Activated T-helper 1 cell treated with Interleukin-2 at 50 U/mL for 16 hours (primary cell): ENCODE results near the gene IMMP2L.

Source experiments
- DNase-seq: peaks from one replicate; pipeline ENCODE4 v3.0.0-alpha.2; 2020; ENCODE audit warnings: low read depth

IMMP2L gene

DNA sequence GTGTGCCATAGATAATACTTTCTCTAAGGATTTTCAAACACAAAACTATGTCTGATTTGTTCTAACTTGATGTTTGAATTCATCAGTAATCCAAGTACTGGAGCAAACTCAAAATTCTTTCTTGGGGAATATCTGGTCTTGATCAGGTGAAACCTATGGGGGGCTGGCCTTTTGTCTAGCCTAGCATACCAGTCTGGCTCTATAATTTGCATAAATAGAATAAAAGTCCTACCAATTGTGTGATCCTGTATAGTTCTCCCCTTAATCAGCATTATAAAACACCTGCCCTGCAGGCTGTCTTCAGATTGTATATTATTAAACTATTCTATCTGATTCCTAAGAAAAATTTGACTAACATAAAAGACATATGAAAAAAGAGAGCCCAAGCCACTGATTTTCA is 705.2 kb downstream of the IMMP2L start:
- no peak for DNase-seq

DNA sequence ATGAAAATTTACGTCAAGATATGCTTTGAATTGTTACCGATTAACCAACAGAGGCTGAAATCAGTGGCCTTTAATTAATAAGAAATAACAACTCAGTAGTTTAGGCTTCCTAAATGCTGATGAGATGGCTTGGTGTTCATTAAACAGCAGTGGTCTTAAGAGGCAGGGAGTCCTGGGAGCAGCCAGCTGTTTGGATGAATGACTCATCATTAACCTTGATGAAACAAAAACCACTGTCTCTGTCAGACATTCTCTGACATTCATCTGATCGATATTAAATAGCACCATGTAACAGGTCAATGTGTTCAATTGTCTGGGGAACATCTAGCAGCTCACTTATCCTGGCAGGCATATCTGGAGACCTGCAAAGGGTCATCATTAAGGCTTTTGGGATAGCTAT is 705.6 kb downstream of the IMMP2L start:
- no peak for DNase-seq

DNA sequence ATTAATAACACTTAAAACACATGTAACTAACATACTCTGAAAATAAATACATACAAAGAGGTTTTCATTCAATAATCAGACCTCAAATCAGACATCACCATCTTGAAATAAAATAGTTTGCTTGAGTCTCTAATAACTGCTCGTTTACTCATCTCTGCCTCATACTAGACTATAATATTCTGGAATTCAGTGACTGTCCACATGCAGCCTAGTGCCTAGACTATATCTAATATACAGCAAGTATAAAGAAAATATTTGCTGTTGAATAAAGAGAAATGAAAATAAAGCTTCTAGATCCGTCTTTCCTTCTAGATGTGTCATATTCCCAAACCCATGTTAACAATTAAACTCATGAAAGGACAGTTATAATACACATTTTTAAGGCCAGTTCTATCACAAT is 707.6 kb downstream of the IMMP2L start:
- no peak for DNase-seq

DNA sequence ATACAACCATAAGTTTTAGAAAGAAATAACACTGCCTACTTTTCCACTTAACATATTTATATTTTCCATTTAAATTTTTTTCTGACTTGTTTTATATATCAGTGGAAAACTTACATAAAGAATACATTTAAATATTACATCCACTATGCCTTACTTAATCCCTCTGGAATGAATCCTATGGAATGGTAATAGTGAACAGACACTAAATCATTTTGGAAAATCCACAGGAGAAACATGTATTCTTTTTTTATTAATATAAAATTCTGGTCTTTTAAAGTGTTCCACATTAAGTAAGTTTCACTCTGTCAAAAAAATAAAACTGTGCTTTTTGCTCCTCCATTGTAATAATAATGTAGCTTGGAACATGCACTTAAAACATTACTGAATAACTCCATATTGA is 708.1 kb downstream of the IMMP2L start:
- no peak for DNase-seq

DNA sequence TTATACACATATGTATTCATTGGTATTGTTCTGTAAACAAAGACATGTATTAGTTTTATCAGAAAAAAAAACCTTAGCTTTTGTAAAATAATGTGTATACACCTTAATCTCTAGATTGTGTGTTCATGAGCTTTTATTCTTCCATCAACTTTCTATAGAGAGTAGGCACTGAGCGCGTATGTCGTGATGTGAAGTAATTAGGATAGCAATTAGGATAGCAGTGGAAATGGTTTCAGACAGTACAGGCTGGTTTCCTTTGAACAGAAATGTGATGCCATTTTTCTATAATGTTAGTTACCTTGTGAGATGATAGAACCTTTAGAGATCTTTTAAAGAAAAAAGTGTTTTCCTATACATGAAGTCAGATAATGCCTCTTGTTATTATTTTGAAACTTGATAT is 709.0 kb downstream of the IMMP2L start:
- DNase-seq: no peak

DNA sequence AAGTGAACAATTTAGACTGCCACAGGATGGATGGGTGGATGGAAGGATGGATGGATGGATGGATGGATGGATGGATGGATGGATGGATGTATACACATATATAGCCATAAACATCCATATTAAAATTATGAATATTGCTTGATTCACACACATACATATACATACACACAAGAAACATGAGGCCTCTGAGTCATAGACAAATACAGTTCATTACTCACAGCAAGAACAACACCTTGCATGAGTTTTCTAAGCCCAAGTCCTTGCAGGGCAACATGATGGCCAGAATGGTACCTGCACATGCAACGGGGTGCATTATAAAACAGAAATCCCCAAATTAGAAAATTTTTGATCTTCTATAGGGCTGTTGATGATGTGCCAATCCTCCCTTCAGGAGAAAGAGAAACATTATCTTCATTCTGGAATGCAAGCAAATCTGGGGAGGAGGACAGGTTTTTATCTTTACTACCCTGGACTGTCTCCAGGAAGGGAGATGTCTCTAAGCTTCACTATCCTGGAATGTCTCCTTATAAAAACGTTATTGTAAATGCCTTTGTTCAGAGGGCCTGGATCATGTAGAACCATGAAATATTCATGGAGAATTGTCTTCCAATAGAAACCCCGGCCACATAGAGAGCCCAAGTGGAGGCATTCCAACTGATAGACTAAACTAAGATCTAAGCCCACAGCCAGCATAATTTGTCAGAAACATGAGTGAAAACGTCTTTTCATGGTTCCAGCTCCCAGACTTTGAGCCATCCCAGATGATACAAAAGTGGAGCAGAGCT is 709.9 kb downstream of the IMMP2L start:
- no peak for DNase-seq

DNA sequence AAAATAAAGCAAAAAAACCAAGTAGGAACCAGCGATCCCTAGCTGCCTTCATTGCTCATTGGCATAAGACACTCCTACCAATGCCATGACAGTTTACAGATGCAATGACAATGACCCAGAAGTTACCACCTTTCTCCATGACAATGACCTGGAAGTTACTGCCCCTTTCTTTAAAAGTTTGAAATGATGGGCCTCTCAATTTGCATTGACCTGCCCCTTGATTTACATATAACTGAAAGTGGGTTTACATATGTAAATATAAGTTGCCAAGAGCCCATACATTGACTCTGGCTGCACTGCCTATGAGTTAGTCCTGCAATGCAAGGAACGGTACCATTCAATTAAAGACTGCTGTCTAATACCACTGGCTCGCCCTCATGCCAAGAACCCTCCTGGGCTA is 712.1 kb downstream of the IMMP2L start:
- no peak for DNase-seq

DNA sequence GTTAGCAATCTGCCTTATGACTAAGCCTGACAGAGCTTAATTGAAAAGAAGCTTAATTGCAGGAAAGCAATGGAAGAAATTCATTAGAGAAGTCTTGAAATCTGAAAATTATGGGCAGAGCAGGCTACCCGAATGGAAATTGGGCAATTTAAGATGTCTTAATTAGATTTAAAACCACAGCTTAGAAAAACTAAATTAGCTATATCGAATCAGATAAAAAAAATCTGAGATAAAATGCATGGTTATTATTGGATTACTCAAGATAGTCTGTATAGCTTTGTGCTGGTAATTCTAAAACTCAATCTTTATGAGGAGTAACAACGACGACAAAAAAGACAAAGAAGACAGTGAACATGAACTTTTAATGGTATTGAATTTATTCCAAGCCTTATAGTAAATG is 719.5 kb downstream of the IMMP2L start:
- DNase-seq: no peak

DNA sequence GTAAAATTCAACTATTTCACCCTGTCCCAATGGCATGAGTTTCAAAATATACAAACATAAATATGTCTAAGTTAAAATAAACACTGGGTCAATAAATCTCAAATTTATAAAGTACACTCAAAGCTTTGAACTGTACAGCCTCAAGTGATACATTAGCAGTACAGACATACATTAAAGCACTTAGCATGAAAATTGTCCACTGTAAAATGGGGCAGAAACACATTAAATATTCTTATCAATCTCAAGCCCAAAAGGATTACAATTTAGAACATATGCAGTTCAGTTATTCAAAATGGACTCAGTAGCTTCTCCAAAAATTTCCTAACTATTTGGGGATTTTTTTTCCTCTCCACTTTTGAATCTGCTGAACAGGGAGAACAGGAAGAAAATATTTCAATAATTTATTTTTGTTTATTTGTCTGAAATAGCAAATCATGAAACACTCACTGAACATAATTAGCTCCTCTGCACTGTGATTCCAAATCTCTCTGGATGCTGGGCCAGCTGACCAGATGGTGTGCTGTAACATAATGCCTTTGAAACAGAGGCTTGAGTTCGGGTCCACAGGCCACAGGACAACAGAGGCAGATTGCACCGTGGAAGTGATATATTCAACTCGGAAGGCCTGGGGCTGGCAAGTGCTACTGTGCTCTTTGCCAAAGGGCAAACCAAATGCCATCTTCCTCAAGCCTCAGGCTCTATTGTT is 720.3 kb downstream of the IMMP2L start:
- DNase-seq: no peak

DNA sequence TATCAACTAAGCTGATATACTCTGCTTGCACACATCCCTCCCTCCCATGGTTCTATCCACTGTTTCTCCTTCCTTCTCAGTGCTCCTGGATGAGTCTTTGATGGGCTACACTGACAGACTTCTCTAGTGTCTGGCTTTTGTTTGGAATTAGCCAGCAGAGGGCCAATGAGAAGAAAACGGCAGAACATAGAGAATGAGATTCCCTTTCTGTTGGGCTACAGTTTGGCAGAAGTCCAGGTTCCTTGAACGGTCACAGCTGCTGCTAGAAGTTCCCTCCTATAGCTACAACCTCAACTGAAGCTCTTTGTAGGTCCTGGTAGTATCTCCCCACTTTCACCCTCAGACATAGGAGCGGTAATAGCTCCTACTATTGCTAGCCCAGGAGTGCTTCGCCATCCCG is 722.4 kb downstream of the IMMP2L start:
- DNase-seq: no peak

DNA sequence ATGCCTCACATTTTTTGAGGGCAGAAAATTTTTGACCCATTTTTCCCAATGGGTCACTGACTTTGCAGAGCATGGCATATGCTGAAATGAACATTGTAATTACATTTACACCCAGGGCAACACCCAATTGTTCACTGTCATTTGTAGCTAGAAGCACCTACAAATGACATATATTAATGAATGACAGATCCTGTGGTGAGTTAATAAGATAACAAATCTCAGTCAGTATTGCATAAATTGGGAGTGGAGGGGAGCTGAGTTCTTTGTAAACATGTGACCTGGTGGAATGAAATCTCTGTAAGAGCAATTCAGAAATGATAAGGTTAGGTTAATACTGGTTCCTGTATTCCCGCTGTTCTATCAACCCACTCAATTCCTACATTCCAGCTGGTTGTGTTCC is 726.4 kb downstream of the IMMP2L start:
- no peak for DNase-seq

DNA sequence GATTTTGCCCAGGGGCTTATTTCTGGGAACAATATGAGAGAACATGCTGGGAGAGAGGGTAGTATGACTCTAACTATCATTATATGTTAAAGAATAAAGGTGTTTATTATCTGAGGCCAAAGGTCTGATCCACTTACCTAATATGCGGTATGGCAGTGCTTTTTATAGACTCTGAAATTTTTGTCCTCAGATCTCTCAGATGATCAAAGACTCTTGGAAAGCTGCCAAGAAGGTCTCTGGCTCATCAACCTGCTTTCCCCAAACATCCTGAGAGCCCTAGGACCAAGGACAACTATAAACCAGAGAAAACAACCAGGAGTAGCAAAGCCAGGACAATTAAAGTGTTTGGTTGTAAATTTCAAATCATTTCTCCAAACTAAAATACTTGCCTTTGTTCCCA is 727.1 kb downstream of the IMMP2L start:
- no peak for DNase-seq

DNA sequence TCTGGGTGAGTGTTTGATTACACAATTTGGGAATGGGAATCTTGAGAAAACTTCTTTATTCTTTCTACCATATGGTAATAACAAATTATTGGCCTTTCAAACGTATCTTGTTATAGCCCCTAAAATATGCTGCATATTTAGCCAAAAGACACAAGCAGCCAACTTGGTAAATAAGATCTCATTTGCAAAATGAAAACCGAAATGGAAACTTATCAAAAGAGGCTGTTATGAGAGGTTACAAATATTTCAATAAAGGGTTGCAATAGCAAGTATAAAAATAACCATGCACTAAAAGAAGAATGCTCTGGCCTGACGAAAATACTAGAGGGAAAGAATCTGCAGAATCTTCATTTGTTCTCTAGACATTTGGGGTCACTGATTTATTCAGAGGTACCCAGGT is 730.9 kb downstream of the IMMP2L start:
- no peak for DNase-seq

DNA sequence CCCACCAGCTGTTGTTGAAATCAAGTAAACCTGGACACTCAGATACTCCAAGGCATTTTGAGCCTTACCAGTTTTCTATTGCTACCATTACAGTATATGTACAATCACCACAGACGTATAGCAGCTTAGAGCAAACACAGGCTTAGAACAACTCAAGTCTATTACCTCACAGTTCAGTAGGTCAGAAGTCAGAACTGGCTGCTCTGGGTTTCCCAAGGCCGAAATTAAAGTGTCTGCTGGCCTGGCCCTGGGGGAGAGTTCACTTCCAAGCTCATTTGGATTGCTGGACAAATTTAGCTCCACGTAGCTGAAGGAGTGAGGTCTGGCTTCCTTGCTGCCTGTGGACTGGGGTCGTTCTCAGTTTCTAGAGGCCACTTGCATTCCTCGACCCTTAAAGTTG is 731.5 kb downstream of the IMMP2L start:
- DNase-seq: no peak

DNA sequence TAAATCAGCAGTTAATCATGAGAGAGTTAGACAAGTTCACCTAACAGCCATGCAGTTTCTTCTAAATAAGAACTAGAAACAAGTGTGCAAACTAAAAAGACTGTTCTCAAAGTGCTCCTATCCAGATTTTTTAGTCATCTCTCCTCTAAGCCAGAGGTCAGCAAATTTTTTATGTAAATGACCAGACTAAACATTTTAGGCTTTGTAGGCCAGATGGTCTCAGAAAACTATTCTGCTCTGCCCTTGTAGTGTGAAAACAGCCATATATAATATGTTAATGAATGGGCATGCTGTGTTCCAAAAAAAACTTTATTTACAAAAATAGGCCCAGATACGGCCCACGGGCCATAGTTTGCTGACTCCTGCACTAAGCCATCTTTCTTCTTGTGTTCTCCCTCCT is 734.4 kb downstream of the IMMP2L start:
- DNase-seq: no peak

DNA sequence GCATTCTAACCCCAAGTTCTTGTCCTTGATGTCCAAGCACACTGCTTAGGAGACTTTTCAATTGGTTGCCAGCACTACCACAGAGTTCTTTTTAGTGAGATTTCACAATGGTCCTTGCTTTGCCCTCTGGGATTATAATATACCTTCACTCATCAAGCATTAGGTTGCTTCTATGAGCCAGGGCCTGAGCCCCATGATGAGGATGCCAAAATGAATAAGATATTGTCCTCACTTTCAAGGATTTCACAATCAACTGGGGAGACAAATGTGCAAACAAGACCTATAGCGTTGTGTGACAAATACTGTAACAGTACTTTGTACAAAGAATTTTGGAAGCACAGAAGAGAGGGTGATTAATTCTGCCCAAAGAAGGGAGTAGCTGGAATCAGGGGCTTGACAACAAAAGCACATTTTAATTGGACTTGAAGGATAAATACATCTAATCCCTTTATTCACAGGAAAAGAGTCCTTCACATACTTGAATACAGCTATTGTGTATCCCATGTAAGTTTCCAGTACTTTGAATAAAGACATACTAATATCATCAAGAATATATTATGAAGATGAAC is 734.9 kb downstream of the IMMP2L start:
- DNase-seq: no peak

DNA sequence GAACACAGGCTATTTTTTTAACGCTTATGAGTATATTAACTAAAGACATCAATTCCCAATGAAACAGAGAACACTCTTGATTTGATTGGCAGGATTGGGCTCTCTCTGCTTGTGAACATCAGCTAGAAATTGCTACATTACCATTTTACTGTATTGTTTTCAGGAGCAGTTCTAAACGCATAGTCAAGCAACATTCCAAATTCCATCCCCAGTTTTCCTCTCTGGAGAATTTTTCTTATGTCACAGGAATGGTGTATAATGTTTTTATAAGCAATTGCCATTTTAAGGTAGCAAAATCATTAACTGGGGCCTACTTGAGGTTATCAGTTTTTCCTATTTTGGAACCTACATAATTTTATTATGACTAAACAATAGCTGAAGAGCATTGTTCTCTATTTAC is 748.3 kb downstream of the IMMP2L start:
- DNase-seq: no peak

DNA sequence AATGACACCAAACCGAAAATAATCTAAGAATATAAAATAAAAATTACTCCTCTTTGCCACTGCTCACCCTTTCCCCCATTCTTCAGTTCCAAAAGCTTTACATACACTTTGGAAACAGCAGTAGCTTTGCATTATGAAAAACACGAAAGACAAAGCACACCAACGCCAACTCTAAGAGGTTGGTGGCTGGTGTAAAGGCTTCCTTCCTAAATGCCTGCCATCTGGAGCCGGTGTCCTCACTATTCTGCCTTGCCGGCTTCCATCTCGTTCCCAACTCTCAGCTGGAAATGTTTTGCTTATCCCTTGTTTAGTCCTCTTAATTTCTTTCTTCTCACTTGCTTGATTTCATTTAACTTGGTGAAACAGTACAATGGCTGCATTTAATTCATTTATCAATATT is 752.5 kb downstream of the IMMP2L start:
- no peak for DNase-seq

DNA sequence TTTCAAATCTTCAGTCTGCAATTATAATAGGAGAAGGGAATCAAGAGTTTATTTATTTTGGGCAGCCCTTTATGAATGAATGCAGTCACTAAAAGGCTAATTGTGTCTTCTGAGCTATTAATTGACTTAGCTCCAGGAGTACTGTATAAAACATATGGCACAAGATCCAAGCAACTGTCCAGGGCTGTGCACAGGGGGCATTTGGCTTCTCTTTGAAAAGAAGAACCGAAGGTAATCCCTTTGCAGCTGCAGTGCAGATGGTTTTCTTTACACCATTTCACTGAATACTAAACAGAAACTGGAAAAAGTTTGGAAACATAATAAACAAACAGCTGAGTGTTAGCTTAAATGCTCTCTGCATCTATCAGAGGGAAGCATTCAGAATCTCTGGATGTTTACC is 753.9 kb downstream of the IMMP2L start:
- no peak for DNase-seq

DNA sequence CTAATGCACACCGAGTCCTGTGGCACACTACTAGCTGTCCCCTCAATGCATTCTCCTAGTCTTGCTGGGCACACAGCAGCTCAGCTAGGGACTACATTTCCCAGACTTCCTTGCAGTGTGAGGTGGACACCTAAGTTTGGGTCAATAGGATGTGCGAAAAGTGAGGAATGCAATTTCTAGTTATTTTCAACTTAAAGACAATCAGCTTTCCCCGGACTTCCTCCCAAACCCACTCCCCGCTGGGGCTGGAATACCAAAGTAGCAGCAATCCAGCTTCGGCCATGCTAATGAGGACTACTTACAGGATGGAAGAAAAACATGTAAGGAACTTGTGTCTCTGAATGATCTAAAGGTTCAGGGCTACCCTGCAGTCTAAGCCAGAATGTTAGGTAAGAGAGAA is 757.8 kb downstream of the IMMP2L start:
- DNase-seq: no peak

DNA sequence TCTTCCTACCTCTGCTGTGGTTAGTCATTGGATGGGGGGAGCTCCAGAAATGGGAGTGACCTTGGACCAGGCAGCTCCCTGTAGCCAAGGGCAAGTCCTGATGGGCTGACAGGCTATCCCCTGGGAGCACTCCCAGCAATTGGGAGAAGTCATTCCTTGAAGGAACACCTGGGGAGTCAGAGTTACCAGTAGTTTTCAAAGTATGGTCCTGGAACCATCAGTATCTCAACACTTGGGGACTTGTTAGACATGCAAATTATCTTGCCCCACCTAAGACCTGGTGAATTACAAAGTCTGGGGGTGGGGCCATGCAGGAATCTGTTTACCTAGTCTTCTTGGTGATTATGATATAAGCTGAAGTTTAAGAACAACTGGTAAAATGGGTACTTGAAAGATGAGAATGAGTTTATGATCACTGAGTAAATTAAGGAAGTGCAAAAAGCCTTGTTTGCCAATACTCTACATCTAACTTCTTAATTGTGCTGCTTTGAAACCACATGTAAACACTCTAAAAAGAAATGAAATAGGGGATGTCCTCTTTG is 758.6 kb downstream of the IMMP2L start:
- no peak for DNase-seq

DNA sequence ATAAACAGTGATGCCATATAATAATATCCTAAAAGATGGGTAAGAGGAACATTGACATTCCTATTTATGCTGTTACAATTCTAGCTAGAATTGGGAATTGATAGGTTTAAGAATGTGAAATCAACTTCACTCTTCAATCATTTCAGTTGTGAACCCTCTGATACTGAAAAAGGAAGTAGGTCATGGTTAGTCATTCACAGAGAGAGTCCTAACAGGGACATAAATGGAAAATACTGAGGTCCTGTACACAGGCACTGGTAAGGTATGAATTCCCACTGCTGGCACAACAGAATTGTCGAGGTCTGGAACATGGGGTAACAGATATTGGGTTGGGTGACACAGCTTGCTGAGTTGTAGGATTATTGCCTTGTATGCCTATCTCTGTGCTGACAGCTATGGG is 760.8 kb downstream of the IMMP2L start:
- no peak for DNase-seq

DNA sequence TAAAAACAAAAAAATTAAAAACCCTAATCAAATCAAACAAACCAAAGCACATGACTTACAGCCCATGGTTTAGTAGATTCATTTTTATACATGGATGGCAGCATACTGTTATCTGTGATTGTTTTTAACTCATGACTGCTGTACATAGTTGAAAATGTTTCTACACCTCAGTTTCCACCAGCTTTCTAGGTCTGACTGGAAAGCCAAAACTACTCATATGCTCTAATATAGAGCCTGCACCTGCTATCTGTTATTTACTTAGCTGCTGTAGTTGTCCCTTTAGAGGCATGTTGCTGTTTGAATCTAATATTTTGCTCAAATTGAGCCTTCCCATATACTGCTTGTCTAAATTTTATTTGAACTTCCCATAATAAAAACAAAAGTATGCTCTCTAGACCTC is 761.3 kb downstream of the IMMP2L start:
- no peak for DNase-seq
